Right lobe of liver (tissue), 4 donors: ENCODE data around the gene CER1.

Source experiments
- POLR2A ChIP-seq: fragments of 450-650 bp; IDR thresholded peaks from one replicate; pipeline ENCODE4 v1.6.1; 2017; ENCODE audit warnings: antibody characterized with exemption, mild to moderate bottlenecking
- TF ChIP-seq, protein P1 (sequence below), 4 donors: fragments of 200-600 bp in 3 of 4; fragments of 450-650 bp in 1 of 4; IDR thresholded peaks; one replicate each; pipeline versions ENCODE4 v1.5.1 to v1.8.0; 2016 to 2022; ENCODE audit warnings: antibody characterized with exemption in 4 of 4, mild to moderate bottlenecking in 2 of 4
- donor health status: DM: no; HTN: no; CAD: no.
- donor health status: DM: no; HTN: no; CAD: no.
- donor health status: DM: no; HTN: yes; CAD: no.

DNA sequence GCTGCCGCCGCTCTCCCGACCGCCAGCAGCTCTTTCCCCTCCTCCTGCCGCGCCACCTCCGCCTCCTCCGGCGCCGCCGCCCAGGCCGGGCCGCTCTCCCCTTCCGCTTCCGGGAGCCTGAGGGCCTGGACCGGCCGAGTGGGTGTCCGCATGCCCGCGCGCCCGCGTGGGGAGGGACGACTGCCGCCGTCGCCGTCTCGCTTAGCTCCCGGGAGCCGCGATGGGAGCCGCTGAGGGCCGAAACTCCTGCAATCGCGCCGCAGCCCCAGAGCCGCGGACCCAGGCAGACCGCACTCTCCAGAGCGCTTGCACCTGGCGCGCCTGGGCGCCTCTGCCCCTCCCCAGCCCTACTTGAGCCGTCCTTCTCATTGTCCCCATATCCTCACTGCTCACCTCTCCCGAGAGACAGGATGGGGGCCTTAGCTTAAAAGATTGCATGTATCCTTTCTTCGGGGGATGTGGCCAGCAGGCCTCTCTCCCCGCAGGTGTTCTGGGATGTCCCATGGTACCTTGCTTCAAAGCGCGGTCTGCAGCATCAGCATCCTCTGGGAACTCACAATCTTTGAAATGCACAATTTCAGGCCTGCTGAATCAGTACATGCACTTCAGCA is 29.2 kb downstream of the CER1 start, which contains the start of gene ZDHHC21:
- TF ChIP-seq, protein P1, sequence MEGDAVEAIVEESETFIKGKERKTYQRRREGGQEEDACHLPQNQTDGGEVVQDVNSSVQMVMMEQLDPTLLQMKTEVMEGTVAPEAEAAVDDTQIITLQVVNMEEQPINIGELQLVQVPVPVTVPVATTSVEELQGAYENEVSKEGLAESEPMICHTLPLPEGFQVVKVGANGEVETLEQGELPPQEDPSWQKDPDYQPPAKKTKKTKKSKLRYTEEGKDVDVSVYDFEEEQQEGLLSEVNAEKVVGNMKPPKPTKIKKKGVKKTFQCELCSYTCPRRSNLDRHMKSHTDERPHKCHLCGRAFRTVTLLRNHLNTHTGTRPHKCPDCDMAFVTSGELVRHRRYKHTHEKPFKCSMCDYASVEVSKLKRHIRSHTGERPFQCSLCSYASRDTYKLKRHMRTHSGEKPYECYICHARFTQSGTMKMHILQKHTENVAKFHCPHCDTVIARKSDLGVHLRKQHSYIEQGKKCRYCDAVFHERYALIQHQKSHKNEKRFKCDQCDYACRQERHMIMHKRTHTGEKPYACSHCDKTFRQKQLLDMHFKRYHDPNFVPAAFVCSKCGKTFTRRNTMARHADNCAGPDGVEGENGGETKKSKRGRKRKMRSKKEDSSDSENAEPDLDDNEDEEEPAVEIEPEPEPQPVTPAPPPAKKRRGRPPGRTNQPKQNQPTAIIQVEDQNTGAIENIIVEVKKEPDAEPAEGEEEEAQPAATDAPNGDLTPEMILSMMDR (IDR thresholded peaks at IDR 0.05) = no peak
- TF ChIP-seq POLR2A = no peak
